Activated T-cell treated with anti-CD3 and anti-CD28 coated beads, Interleukin-2, amount 50 U/mL, for 72 hours (primary cell): ENCODE results near the gene TAS2R40. TPM values are rescaled to one million over a fixed set of nuclear protein-coding genes. Genes with fewer than 3 reads are reported as not detected.
"Not testable (repeated sequence)": the region's sequence is repeated elsewhere in the genome, so short reads cannot be mapped to it uniquely, and the experiment has no call there.

Source experiments
- ATAC-seq, 2 donors: fragments of 150-1000 bp; cut with Tn5 transposase; replicated peaks in 1 of 2; 2 replicates each; pipeline ENCODE4 v1.10.0; 2021; ENCODE audit warnings: moderate library complexity in 2 of 2, mild to moderate bottlenecking in 1 of 2
- DNase-seq, 2 donors: peaks; one replicate each; pipeline ENCODE4 v3.0.0; 2021 to 2022; ENCODE audit warnings: mixed read lengths in 1 of 2
- H3K27ac Mint-ChIP-seq: one replicate; pipeline ENCODE4 v1.8.0; 2022; ENCODE audit warnings: mild to moderate bottlenecking, moderate library complexity, mixed read lengths
- H3K27me3 Mint-ChIP-seq: one replicate; pipeline ENCODE4 v1.8.0; 2022; ENCODE audit warnings: low read depth, mixed read lengths
- H3K36me3 Mint-ChIP-seq, 2 donors: one replicate each; pipeline ENCODE4 v1.8.0; 2022; ENCODE audit warnings: mixed read lengths in 2 of 2, mild to moderate bottlenecking in 1 of 2; ENCODE audit not compliant: insufficient read depth in 2 of 2
- H3K4me1 Mint-ChIP-seq: one replicate; pipeline ENCODE4 v1.8.0; 2022; ENCODE audit warnings: low read depth, mixed read lengths
- H3K4me3 Mint-ChIP-seq, 2 donors: one replicate each; pipeline ENCODE4 v1.8.0; 2022; ENCODE audit warnings: mild to moderate bottlenecking in 2 of 2, mixed read lengths in 2 of 2, moderate library complexity in 2 of 2
- H3K9me3 Mint-ChIP-seq, 2 donors: one replicate each; pipeline ENCODE4 v1.8.0; 2022; ENCODE audit warnings: mixed read lengths in 2 of 2
- total RNA-seq, 2 donors: library from RNA; stranded (reverse); gene quantifications; one replicate each; pipeline ENCODE4 v1.2.3, GENCODE V29; 2022

Gene TAS2R40
- total RNA-seq, 2 donors from 2014 or later: not detected

GRCh38 chr7:143205560-143206293, 16.1 kb upstream of the TAS2R40 start:
- no peaks in the 10 kb centered on the region for H3K36me3 Mint-ChIP-seq
- H3K27ac Mint-ChIP-seq: no peak overlapping the region
- H3K27me3 Mint-ChIP-seq: peaks cover 13% of the 10 kb centered on the region
- peaks cover 11% of the 10 kb centered on the region for H3K4me1 Mint-ChIP-seq
- DNase-seq (peak in 1 of 2 donors; percentile 4), ATAC-seq (peak; percentile 53)
- H3K4me3 Mint-ChIP-seq: peak overlapping the region in 1 of 2 donors; percentile 29
- no peaks in the 10 kb centered on the region for H3K9me3 Mint-ChIP-seq

- Mint-ChIP-seq H3K4me3 (no peak overlapping the region), H3K27ac (no peak overlapping the region), H3K4me1 (peaks cover 9% of the 10 kb centered on the region), H3K36me3 (no peaks in the 10 kb centered on the region), H3K27me3 (peaks cover 7% of the 10 kb centered on the region), H3K9me3 (no peaks in the 10 kb centered on the region)
- DNase-seq (no peak), ATAC-seq (no peak)
Measured at GRCh38 chr7:143210541-143210940, 11.3 kb upstream of the TAS2R40 start.

GRCh38 chr7:143213478-143213877, 8.4 kb upstream of the TAS2R40 start:
- H3K36me3 Mint-ChIP-seq, H3K4me3 Mint-ChIP-seq, H3K27ac Mint-ChIP-seq, H3K9me3 Mint-ChIP-seq, DNase-seq, ATAC-seq, H3K4me1 Mint-ChIP-seq: not testable (repeated sequence)
- H3K27me3 Mint-ChIP-seq: peaks cover 12% of the 10 kb centered on the region

- Mint-ChIP-seq H3K27ac (no peak overlapping the region), H3K4me1 (no peaks in the 10 kb centered on the region), H3K4me3 (no peak overlapping the region), H3K27me3 (peaks cover 12% of the 10 kb centered on the region), H3K36me3 (no peaks in the 10 kb centered on the region), H3K9me3 (no peaks in the 10 kb centered on the region)
- ATAC-seq: peak; percentile 70 to 72
- DNase-seq: peak; percentile 58 to 68
Measured at GRCh38 chr7:143214789-143215679, 6.8 kb upstream of the TAS2R40 start.

GRCh38 chr7:143216151-143216550, 5.7 kb upstream of the TAS2R40 start:
- Mint-ChIP-seq H3K4me1 (no peaks in the 10 kb centered on the region), H3K9me3 (no peaks in the 10 kb centered on the region), H3K4me3 (no peak overlapping the region), H3K27me3 (peaks cover 12% of the 10 kb centered on the region), H3K36me3 (no peaks in the 10 kb centered on the region), H3K27ac (no peak overlapping the region)
- ATAC-seq (no peak), DNase-seq (no peak)

- Mint-ChIP-seq H3K4me3 (no peak overlapping the region), H3K9me3 (no peaks in the 10 kb centered on the region), H3K27me3 (peaks cover 12% of the 10 kb centered on the region), H3K27ac (no peak overlapping the region), H3K36me3 (no peaks in the 10 kb centered on the region), H3K4me1 (no peaks in the 10 kb centered on the region)
- DNase-seq (no peak), ATAC-seq (no peak)
Measured at GRCh38 chr7:143216686-143217085, 5.2 kb upstream of the TAS2R40 start.

- Mint-ChIP-seq H3K4me1 (no peaks in the 10 kb centered on the region), H3K36me3 (no peaks in the 10 kb centered on the region), H3K27ac (no peak overlapping the region), H3K4me3 (no peak overlapping the region), H3K9me3 (no peaks in the 10 kb centered on the region), H3K27me3 (peaks cover 17% of the 10 kb centered on the region)
- no peak for DNase-seq
- no peak for ATAC-seq
Measured at GRCh38 chr7:143217806-143218205, 4.0 kb upstream of the TAS2R40 start.

- Mint-ChIP-seq H3K9me3 (no peaks in the 10 kb centered on the region), H3K4me1 (no peaks in the 10 kb centered on the region), H3K27me3 (peaks cover 29% of the 10 kb centered on the region), H3K36me3 (no peaks in the 10 kb centered on the region), H3K27ac (no peak overlapping the region), H3K4me3 (no peak overlapping the region)
- DNase-seq (no peak), ATAC-seq (no peak)
Measured at GRCh38 chr7:143221286-143221685, 551 bp upstream of the TAS2R40 start.

- no peak overlapping the region for H3K27ac Mint-ChIP-seq
- ATAC-seq (no peak), DNase-seq (no peak)
- no peak overlapping the region for H3K4me3 Mint-ChIP-seq
- H3K4me1 Mint-ChIP-seq: no peaks in the 10 kb centered on the region
- peaks cover 18% of the 10 kb centered on the region for H3K27me3 Mint-ChIP-seq
- H3K9me3 Mint-ChIP-seq: no peaks in the 10 kb centered on the region
- H3K36me3 Mint-ChIP-seq: no peaks in the 10 kb centered on the region
Measured at GRCh38 chr7:143222782-143223181, 945 bp downstream of the TAS2R40 start.

- Mint-ChIP-seq H3K27ac (no peak overlapping the region), H3K27me3 (peaks cover 17% of the 10 kb centered on the region), H3K36me3 (no peaks in the 10 kb centered on the region), H3K9me3 (no peaks in the 10 kb centered on the region), H3K4me1 (no peaks in the 10 kb centered on the region), H3K4me3 (no peak overlapping the region)
- DNase-seq (no peak), ATAC-seq (no peak)
Measured at GRCh38 chr7:143223784-143224183, 1.9 kb downstream of the TAS2R40 start.

- H3K27ac Mint-ChIP-seq: no peak overlapping the region
- peaks cover 17% of the 10 kb centered on the region for H3K27me3 Mint-ChIP-seq
- DNase-seq (no peak), ATAC-seq (no peak)
- H3K36me3 Mint-ChIP-seq: no peaks in the 10 kb centered on the region
- no peaks in the 10 kb centered on the region for H3K9me3 Mint-ChIP-seq
- no peaks in the 10 kb centered on the region for H3K4me1 Mint-ChIP-seq
- H3K4me3 Mint-ChIP-seq: no peak overlapping the region
Measured at GRCh38 chr7:143225047-143225446, 3.2 kb downstream of the TAS2R40 start.

- Mint-ChIP-seq H3K27ac (no peak overlapping the region), H3K27me3 (peaks cover 12% of the 10 kb centered on the region), H3K9me3 (no peaks in the 10 kb centered on the region), H3K4me3 (no peak overlapping the region), H3K36me3 (no peaks in the 10 kb centered on the region), H3K4me1 (no peaks in the 10 kb centered on the region)
- ATAC-seq (no peak), DNase-seq (no peak)
Measured at GRCh38 chr7:143227806-143228205, 6.0 kb downstream of the TAS2R40 start.

GRCh38 chr7:143229054-143229790, 7.4 kb downstream of the TAS2R40 start:
- no peak for ATAC-seq
- Mint-ChIP-seq H3K27me3 (no peaks in the 10 kb centered on the region), H3K9me3 (no peaks in the 10 kb centered on the region), H3K27ac (no peak overlapping the region), H3K36me3 (no peaks in the 10 kb centered on the region), H3K4me1 (no peaks in the 10 kb centered on the region), H3K4me3 (no peak overlapping the region)
- no peak for DNase-seq
